AG04450 (cell line): ENCODE measurements around the gene NCK1. TPM values are rescaled to one million over a fixed set of nuclear protein-coding genes. Genes with fewer than 3 reads are reported as not detected.

Source experiments
- CTCF ChIA-PET: fragments of 300-600, 350-600 bp; formaldehyde crosslinking; extraction: SDS; loops from one replicate; lab custom pipeline; 2022; ENCODE audit warnings: antibody characterized with exemption, inconsistent platforms; lab: Charles Lee
- POLR2A ChIA-PET: fragments of 350-600 bp; formaldehyde crosslinking; extraction: SDS; loops from one replicate; lab custom pipeline; 2021; ENCODE audit warnings: antibody characterized with exemption, inconsistent platforms; lab: Yijun Ruan, JAX
- DNase-seq: peaks from one replicate; pipeline ENCODE4 v3.0.0-alpha.2; 2011; ENCODE audit warnings: low read depth, low spot score
- H3K27ac ChIP-seq: one replicate; pipeline ENCODE4 v1.5.1; 2012; ENCODE audit warnings: low read depth, low read length, control low read depth
- H3K27me3 ChIP-seq: one replicate; pipeline ENCODE4 v1.6.0; 2012; ENCODE audit warnings: low read length; ENCODE audit not compliant: control insufficient read depth, insufficient read depth
- H3K4me3 ChIP-seq: 2 replicates; pipeline ENCODE4 v1.5.1; 2011; ENCODE audit warnings: mild to moderate bottlenecking, low read depth, low read length, control low read depth
- H3K9me3 ChIP-seq: 2 replicates; pipeline ENCODE4 v1.5.1; 2012; ENCODE audit warnings: low read length; ENCODE audit not compliant: control insufficient read depth, insufficient read depth
- polyA plus RNA-seq: library from polyadenylated mRNA; depleted of rRNA; stranded (reverse); fragments of >200 nt; gene quantifications from 2 replicates; pipeline ENCODE4 v1.2.3, GENCODE V29; 2011
- TF ChIP-seq, protein P1 (sequence below): IDR thresholded peaks from 2 replicates; pipeline ENCODE4 v1.5.1; 2011; ENCODE audit warnings: low read depth, low read length, control low read depth, inconsistent platforms

Gene NCK1
- polyA plus RNA-seq, 1 experiment = 67.7 TPM

DNA sequence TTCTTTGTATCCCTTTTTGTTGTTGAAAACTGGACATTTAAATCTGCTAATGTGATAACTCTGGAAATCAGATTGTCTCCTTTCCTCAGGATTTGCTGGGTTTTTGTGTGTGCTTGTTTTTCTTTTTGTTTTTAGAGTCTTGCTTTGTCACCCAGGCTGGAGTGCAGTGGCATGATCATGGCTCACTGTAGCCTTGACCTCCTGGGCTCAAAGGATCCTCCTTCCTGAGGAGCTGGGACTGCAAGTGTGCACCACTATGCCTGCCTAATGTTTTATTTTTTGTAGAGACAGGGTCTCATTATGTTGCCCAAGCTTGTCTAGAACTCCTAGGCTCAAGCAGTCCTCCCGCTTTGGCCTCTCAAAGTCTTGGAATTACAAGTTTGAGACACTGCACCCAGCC is 51.2 kb downstream of the NCK1 start:
- Histone ChIP-seq H3K4me3 (no peak overlapping the region), H3K9me3 (no peaks in the 10 kb centered on the region; the same call in none of the 2 replicates), H3K27me3 (no peaks in the 10 kb centered on the region), H3K27ac (no peak overlapping the region)
- DNase-seq = no peak
- POLR2A ChIA-PET = no interaction called here
- CTCF ChIA-PET = interaction anchor here (1.4 kb wide), 1 partner anchor 101 kb away, joined by 7 read pairs; no protein-coding TSS in a partner anchor
- TF ChIP-seq, protein P1, sequence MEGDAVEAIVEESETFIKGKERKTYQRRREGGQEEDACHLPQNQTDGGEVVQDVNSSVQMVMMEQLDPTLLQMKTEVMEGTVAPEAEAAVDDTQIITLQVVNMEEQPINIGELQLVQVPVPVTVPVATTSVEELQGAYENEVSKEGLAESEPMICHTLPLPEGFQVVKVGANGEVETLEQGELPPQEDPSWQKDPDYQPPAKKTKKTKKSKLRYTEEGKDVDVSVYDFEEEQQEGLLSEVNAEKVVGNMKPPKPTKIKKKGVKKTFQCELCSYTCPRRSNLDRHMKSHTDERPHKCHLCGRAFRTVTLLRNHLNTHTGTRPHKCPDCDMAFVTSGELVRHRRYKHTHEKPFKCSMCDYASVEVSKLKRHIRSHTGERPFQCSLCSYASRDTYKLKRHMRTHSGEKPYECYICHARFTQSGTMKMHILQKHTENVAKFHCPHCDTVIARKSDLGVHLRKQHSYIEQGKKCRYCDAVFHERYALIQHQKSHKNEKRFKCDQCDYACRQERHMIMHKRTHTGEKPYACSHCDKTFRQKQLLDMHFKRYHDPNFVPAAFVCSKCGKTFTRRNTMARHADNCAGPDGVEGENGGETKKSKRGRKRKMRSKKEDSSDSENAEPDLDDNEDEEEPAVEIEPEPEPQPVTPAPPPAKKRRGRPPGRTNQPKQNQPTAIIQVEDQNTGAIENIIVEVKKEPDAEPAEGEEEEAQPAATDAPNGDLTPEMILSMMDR = no peak

DNA sequence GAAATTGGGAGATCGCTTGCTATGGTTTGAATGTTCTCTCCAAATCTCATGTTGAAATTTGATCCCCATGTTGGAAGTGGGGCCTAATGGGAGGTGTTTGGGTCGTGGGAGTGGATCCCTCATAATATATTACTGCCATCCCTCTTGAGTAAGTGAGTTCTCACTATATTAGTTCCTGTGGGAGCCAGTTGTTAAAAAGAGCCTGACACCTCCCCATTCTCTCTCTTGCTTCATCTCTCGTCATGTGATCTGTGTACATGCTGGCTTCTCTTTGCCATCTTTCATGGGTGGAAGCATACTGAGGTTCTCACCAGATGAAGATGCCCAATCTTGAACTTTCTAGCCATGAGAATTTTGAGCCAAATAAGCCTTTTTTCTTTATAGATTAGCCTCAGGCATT is 52.7 kb downstream of the NCK1 start:
- POLR2A ChIA-PET = no interaction called here
- CTCF ChIA-PET = no interaction called here
- TF ChIP-seq, protein P1 = no peak

DNA sequence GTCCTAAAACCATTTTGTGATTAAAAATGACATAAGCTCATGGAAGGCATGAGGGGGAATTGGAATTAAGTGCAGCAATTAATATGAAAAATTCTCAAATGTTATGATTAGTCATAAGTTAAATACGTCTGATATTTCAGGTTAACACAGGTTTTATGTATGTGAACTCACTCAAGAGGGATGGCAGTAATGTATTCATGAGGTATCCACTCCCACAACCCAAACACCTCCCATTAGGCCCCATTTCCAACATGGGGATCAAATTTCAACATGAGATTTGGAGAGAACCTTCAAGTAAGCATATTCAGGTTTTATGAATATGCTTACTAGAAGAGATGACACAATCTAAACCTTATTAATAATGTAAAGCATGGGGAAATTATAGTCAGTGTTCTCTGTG is 54.2 kb downstream of the NCK1 start:
- Histone ChIP-seq H3K27me3 (no peaks in the 10 kb centered on the region), H3K27ac (no peak overlapping the region), H3K9me3 (no peaks in the 10 kb centered on the region; the same call in none of the 2 replicates), H3K4me3 (no peak overlapping the region)
- POLR2A ChIA-PET = no interaction called here
- CTCF ChIA-PET = interaction anchor here (0.7 kb wide), 1 partner anchor 163 kb away, joined by 3 read pairs; no protein-coding TSS in a partner anchor
- no peak for DNase-seq
- TF ChIP-seq, protein P1 = no peak

More for the DNA sequence above, 52.7 kb downstream of the NCK1 start:
- no peak for DNase-seq
- Histone ChIP-seq H3K9me3 (no peaks in the 10 kb centered on the region; the same call in none of the 2 replicates), H3K27me3 (no peaks in the 10 kb centered on the region), H3K4me3 (no peak overlapping the region), H3K27ac (no peak overlapping the region)

DNA sequence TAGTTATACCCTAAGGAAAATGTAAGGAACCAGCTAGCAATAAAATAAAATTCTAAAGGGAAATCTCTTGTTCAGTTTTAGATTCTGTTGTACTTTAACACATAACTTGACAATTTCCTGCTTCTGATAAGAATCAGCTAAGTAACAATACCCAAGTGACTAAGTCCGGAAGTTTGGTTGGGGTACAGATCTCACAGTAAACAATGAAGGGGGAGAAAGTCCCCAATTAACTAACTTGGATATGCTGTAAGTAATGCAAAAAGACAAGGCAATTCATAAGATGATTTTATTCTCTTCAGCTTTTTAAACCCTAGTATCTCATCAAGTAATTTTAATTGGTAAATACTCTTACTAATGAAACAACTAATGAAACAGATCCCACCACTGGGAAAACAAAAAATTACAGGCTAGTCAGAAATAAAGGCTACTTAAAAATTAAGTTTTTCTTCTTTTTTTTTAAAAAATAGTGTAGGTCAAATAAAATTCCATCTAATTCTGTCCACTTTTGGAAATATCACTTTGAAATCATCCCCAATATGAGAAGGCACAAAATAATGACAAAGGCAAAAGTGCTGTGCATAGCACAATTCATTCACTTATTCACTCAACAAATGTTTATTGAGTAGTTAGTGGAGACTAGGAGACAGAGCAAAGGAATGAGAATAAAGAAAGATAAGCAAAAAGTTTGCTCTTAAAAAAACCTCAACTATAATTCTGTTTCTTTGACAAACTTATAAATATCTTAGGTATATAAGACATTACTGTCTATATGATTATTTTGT is 58.0 kb downstream of the NCK1 start:
- no peak overlapping the region for H3K27ac ChIP-seq
- ChIA-PET CTCF (interaction anchor here (0.8 kb wide), 1 partner anchor 94 kb away, joined by 3 read pairs; no protein-coding TSS in a partner anchor), POLR2A (no interaction called here)
- TF ChIP-seq, protein P1 = no peak
- no peak for DNase-seq
- H3K4me3 ChIP-seq = no peak overlapping the region
- no peaks in the 10 kb centered on the region for H3K27me3 ChIP-seq
- H3K9me3 ChIP-seq = peaks cover 4% of the 10 kb centered on the region; the same call in 1 of the 2 replicates
